ENCODE results near the gene APLP2.
"Not testable (repeated sequence)": the region's sequence is repeated elsewhere in the genome, so short reads cannot be mapped to it uniquely, and the experiment has no call there.

The APLP2 gene

DNA sequence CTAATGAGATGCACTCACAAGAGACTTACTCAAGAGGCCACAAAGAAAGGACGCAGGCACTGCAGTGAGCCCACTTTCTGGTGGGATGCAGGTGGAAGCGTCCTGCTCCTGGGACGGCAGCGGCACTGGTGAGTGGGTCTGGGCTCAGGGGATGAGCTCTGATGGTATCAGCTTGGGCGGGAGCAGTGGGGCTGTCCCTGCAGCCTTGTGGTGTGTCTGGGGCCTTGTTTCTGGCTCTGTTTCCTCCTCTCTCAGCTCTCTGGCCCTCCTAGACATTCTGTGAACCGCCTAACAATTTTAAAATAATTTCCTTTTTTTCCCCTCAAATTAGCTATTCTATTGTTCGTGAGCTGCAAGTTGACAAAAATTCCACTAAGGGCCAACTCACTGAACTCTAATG is 81.1 kb downstream of the APLP2 start:
- no peak for FAIRE-seq

- FAIRE-seq = no peak
These were observed 81.5 kb downstream of the APLP2 start for GRCh38 chr11:130151196-130151595.

- FAIRE-seq = no peak
These were observed 86.7 kb downstream of the APLP2 start for GRCh38 chr11:130156108-130157022.

DNA sequence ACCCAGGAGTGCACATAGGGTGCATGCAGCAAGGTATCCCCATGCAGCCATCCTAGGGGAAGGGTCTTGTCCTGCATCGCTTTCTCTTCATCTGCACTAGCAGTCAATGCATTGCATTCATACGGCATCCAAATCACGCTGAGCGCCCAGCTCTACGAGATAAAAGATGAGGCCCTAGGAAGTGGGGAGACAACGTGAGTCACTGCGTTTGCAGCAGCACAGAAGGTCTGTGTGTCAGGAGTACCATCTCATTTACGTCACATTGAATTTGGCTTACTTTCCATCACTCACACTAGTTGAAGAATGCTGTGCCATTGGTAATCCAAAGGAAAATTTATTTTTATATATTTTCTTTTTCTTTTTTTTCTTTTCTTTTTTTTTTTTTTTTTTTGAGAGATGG is 87.4 kb downstream of the APLP2 start:
- FAIRE-seq = no peak

DNA sequence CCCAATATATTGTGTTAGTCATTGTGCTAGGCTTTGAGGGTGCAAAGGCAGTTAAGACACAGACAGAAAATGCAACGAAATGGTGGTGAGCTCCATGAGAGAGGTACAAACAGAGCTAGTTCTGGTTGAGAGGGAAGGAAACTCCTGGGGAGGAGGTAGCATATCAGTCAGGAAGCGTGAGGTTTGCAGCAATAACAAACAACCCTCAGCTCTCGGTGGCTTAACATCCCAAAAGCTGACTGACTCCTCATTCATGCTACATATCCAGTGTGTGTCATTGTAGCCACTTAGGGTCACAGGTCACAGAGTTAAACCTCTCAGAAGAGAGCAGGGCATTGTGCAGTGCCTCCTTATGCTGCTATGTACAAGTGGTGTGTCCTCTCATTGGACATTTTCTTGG is 88.1 kb downstream of the APLP2 start:
- FAIRE-seq = no peak

DNA sequence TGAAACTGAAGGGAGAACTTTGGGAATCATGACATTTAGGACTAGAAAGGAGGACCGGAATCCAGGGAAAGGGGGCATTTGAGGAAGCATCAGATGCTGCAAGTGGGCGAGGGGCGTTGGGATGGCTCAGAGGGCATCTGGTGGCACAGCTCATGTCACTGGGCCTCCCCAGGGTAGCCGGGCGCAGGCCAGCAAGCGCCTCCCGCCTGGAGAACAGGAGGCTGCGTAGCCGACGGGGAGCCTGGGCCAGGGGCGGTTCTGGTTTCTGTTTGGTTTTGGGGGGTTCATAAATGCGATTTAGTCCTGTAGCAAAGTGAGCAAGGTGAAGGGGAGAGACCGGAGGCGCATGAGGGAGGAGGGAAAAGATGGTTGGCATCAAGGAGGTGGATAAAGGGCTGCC is 89.4 kb downstream of the APLP2 start:
- FAIRE-seq = no peak

DNA sequence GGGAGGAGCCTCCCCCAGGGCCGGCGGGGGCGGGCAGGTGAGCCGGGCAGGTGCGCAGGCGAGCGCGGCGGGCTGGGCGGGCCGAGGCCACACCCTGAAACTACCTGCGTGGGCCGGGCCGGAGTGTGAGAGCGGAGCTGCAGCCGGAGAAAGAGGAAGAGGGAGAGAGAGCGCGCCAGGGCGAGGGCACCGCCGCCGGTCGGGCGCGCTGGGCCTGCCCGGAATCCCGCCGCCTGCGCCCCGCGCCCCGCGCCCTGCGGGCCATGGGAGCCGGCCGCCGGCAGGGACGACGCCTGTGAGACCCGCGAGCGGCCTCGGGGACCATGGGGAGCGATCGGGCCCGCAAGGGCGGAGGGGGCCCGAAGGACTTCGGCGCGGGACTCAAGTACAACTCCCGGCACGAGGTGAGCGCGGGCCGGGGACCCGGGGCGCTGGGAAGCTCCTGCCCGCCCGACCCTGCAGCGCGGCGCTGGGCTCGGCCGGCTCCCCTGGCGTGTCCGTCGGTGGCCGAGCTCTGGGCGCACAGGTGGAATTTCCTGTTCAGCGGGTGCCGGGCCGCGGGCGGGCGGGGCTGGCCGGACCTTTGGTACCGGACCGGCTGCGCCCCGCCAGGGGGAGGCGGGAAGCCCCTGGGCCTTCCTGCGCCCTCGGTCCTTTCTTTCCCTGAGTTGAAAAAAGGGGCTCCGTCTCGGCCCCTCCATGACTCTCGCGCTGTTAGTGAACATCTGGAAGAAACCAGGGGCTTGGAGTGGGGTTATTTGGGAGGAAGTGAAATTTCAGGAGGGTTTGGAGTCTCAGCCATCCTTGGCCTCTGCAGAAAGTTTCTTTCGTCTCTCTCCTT is 90.2 kb downstream of the APLP2 start, which contains the start of gene ST14:
TSS of gene ST14 (plus strand) at position 126 of the 841 bp plus-strand sequence. CDS start at position 324, 198 bp downstream.
- no peak for FAIRE-seq

GRCh38 chr11:130160498-130161155 is 90.9 kb downstream of the APLP2 start:
- no peak for FAIRE-seq

DNA sequence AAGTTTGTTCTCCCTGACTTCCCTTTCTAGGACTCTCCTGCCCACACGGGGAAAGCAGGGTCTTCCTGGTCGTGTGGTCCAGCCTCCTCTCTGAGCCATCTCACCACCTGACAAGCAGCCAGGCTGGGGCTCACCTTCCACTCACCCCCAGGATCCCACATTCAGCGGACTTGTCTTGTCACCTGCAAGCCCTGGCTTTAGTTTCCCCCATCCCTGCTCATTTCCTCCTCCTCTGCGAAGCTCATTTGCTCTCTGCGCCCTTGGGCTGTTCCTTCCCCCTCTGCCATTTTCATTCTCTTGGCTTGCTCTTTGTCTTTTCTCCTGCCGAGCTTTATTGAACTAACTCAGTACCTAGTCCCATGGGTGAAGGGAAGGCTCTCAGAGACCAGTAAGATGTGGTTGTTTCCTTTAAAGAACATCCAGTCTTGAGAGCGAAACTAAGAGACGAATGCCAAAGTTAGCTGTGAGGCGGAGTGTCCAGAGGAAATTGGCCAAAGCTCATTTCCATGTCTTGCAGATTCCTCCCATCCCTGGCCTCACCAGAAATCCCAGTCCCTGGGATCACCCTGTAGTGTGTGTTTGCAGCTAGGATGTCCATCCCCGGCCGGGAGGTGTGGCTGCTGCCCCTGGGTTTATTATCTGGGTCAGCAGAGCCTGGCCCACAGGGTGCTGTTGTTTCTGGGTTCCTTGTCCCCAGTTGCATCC is 91.9 kb downstream of the APLP2 start:
- no peak for FAIRE-seq

DNA sequence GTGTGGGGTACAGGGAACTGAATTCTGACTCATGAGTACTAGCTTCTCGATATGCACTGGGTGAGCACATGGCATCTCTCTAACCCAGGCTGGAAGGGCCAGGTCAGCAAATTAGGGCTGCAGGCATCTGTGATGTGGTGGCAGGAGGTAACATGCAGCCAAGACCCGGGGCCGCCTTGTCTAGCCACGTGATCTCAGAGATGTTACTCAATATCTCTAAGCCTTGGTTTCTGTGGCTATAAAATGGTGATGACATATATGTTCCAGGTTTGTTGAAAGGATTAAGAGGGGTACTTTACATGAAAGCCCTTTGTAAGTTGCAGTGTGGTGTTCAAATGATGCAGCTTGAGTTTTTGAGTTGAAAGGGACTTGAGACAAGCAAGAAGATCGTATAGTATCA is 93.0 kb downstream of the APLP2 start:
- no peak for FAIRE-seq

GRCh38 chr11:130163346-130164220 is 93.9 kb downstream of the APLP2 start:
- FAIRE-seq = no peak

DNA sequence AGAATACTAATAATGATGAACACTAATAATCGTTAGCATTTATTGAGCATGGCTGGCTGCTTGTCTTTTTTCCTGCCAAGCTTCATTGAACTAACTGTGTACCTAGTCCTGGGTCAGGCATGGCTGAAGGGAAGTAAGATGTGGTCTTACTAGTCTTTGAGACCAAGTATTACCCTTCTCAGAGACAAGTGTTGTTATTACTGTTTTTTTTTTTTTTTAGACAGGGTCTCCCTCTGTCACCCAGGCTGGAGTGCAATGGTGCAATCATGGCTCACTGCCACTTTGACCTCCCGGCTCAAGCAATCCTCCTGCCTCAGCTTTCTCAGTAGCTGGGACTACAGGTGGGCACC is 94.5 kb downstream of the APLP2 start:
- FAIRE-seq = no peak

DNA sequence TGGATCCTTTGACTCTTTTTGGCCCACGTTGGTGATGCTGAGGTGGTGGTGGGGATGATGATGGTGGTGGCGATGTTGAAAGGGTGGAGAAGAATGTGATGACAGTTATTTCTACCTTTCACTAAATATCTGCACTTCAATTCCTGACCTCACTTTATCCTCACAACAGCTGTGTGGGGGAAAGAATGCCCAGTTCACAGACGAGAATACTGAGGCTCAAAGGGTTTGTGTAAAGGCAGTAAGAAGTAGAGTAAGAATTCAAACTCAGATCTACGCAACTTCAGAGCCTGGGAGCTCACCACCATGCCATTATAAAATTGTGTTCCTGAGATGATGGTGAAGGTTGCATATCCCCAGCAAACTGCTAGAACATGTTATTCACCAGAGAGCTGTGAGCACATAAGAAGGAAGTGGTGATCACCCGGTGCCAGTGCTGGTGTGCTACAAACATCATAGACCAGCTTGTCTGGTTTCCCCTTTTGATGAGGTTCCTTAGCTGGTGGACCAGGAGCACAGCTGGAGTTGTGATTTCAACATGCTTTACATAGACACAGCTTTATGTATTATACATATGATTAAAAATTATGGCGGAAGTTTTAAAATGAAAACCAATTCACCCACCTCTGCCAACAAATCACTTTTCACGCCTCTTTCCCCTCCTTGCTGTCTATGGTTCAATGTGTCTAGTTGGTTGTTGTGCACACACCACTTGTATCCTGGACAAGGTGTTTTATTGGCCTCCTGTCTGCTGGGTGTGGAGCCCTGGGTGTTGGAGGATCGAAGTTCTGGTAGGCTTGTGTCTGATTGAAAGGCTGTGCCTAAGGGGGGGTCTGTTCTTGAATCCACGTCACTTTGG is 96.1 kb downstream of the APLP2 start:
- peak; percentile 36 for FAIRE-seq

DNA sequence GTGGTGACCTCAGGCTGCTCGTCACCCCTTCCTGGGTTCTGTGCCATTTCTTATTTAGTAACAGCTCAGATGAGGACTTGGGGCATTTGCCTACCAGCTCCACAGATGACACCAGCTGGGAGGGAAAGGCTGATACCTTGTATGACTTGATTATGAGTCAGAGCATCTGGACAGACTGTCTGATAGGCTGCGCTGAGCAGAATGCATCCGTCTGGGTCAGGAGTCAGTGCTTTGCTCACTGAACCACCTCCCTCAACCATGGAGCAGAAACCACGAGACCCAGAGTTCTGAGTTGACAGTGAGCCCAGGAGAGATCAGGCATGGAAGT is 96.7 kb downstream of the APLP2 start:
- FAIRE-seq = no peak

DNA sequence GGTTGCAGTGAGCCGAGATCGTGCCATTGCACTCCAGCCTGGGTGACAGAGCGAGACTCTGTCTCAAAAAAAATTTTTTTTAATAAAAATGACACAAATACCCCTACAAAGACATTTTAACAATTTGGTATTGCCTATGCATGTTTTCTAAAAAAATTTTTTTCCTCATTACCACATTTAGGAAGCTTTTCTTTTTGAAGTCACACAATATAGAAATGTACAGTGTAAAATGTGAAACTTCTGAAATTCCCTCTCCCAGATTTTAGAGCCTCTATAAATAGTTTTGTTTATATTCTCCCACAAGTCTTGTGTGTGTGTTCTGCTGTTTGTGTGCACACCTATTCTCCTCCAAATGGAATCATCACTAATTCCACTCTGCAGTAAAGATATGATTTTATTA is 97.5 kb downstream of the APLP2 start:
- no peak for FAIRE-seq

DNA sequence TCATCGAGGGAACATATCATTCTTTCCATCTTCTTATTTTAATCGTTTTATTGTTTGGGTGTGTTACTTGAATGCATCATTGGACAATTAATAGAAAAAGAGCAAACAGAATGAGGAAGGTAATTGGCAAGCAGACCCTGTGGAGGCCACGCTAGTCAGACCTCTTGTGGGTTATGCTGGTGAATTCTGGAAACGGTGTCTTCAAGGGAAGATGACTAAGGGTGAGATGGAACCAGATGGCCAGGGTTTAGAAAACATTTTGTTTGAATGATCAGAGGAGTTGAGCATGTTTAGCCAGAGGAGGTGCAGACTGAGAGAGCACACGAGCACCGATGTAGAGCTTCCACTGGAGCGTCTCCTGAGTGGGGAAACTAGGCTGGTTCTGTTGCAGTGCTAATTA is 98.4 kb downstream of the APLP2 start:
- FAIRE-seq = no peak

GRCh38 chr11:130170345-130170744 is 100.7 kb downstream of the APLP2 start:
- FAIRE-seq = no peak

GRCh38 chr11:130171534-130171933 is 101.8 kb downstream of the APLP2 start:
- no peak for FAIRE-seq

DNA sequence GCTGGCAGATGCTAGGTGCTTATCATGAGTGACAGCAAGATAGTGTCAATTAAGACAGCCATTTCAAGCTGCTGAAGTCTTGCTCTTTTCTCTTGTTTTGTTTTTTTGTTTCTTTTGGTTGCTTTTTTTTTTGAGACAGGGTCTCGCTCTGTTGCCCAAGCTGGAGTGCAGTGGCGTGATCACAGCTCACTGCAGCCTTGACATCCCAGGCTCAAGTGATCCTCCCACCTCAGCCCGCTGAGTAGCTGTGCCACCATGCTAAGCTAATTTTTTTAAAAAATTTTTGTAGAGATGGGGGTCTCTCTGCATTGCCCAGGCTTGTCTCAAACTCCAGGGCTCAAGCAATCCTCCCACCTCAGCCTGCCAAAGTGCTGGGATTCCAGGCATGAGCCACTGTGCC is 102.3 kb downstream of the APLP2 start:
- FAIRE-seq = not testable (repeated sequence)

DNA sequence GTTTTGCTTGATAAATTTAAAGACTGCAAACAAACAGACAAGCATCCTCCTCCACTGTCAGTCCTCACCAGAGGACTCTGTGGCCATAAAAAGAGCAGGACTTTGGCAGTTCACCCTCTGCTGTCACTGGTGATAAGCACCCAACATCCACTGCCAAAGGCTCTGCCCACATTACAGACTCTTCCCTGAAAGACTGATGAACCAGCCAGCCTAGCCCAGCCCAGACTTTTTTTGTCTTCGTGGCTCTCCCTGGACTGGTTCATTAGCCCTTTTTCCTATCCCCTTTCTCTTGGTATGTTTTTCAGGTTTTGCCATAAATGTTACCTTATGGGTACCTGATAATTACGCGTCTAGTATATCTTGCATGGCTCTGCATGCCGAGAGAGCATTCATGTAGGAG is 104.9 kb downstream of the APLP2 start:
- no peak for FAIRE-seq

- FAIRE-seq = no peak
These were observed 106.2 kb downstream of the APLP2 start for GRCh38 chr11:130175898-130176297.
